ENCODE measurements around the gene PRKCE. TPM values are rescaled to one million over a fixed set of nuclear protein-coding genes. Genes with fewer than 3 reads are reported as not detected.

Gene PRKCE
- total and polyA plus RNA-seq, 2 experiments from 2014 or later = 9.6 to 11.9 TPM

DNA sequence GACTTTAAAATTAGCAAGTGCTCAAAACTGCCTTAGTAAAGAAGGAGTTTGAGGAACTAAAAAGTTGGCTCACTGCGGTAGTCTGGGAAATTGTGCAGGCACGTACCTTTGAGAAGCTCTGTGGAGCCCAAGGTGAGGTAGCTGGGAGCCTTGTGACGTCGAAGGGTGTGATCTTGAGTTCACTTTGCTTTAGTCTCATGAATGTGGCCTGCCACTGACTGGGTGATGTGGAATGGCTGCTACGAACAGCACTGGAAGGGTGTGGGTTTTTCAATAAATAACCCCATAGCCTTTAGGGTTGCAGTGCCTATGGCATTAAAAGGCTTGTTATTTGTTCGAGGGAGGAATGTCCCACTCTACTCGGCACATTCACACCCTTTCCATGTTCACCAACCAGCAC, 312.3 kb downstream of the PRKCE start:
- Histone ChIP-seq H3K4me3 (no peak overlapping the region), H3K79me2 (no peaks in the 10 kb centered on the region), H3K27me3 (no peaks in the 10 kb centered on the region), H3K4me1 (ENCODE audit: insufficient read depth) (peaks cover 40% of the 10 kb centered on the region), H3K9me3 (ENCODE audit: low read depth) (no peaks in the 10 kb centered on the region), H3K27ac (no peak overlapping the region), H3K9me2 (replicated peaks; ENCODE audit: insufficient read depth) (no peaks in the 10 kb centered on the region), H3K4me2 (no peak overlapping the region), H4K20me1 (ENCODE audit: insufficient read depth, poor library complexity, severe bottlenecking) (no peaks in the 10 kb centered on the region), H3K36me3 (replicated peaks; ENCODE audit: insufficient read depth, low read depth) (no peaks in the 10 kb centered on the region), H2AFZ (no peak overlapping the region)
- 79% methylated on average over 7 of the region's 7 CpGs for WGBS (ENCODE audit: low lambda C conversion rate, missing lambda C conversion rate)
- no peak for DNase-seq (ENCODE audit: low spot score)
- TF ChIP-seq, protein P1, sequence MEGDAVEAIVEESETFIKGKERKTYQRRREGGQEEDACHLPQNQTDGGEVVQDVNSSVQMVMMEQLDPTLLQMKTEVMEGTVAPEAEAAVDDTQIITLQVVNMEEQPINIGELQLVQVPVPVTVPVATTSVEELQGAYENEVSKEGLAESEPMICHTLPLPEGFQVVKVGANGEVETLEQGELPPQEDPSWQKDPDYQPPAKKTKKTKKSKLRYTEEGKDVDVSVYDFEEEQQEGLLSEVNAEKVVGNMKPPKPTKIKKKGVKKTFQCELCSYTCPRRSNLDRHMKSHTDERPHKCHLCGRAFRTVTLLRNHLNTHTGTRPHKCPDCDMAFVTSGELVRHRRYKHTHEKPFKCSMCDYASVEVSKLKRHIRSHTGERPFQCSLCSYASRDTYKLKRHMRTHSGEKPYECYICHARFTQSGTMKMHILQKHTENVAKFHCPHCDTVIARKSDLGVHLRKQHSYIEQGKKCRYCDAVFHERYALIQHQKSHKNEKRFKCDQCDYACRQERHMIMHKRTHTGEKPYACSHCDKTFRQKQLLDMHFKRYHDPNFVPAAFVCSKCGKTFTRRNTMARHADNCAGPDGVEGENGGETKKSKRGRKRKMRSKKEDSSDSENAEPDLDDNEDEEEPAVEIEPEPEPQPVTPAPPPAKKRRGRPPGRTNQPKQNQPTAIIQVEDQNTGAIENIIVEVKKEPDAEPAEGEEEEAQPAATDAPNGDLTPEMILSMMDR (IDR thresholded peaks at IDR 0.05; ENCODE audit: poor library complexity) = no peak
- TF ChIP-seq EZH2 (IDR thresholded peaks at IDR 0.05; ENCODE audit: borderline replicate concordance) (no peak), EZH2phosphoT487 (IDR thresholded peaks at IDR 0.05; ENCODE audit: low read depth, severe bottlenecking, unreplicated experiment) (no peak)

GRCh38 chr2:45964223-45964841, 312.9 kb downstream of the PRKCE start:
- WGBS (ENCODE audit: low lambda C conversion rate, missing lambda C conversion rate) = 86% methylated on average over 6 of the region's 6 CpGs
- no peak overlapping the region for H3K27ac ChIP-seq
- no peaks in the 10 kb centered on the region for H4K20me1 ChIP-seq (ENCODE audit: insufficient read depth, poor library complexity, severe bottlenecking)
- no peak overlapping the region for H2AFZ ChIP-seq
- H3K9me3 ChIP-seq (ENCODE audit: low read depth) = no peaks in the 10 kb centered on the region
- no peaks in the 10 kb centered on the region for H3K36me3 ChIP-seq (replicated peaks; ENCODE audit: insufficient read depth, low read depth)
- H3K4me3 ChIP-seq = no peak overlapping the region
- H3K79me2 ChIP-seq = no peaks in the 10 kb centered on the region
- TF ChIP-seq EZH2 (IDR thresholded peaks at IDR 0.05; ENCODE audit: borderline replicate concordance) (no peak), EZH2phosphoT487 (IDR thresholded peaks at IDR 0.05; ENCODE audit: low read depth, severe bottlenecking, unreplicated experiment) (no peak)
- TF ChIP-seq, protein P1 (IDR thresholded peaks at IDR 0.05; ENCODE audit: poor library complexity) = no peak
- DNase-seq (ENCODE audit: low spot score) = peak; percentile 58
- no peaks in the 10 kb centered on the region for H3K9me2 ChIP-seq (replicated peaks; ENCODE audit: insufficient read depth)
- H3K27me3 ChIP-seq = no peaks in the 10 kb centered on the region
- peaks cover 35% of the 10 kb centered on the region for H3K4me1 ChIP-seq (ENCODE audit: insufficient read depth)
- H3K4me2 ChIP-seq = no peak overlapping the region

DNA sequence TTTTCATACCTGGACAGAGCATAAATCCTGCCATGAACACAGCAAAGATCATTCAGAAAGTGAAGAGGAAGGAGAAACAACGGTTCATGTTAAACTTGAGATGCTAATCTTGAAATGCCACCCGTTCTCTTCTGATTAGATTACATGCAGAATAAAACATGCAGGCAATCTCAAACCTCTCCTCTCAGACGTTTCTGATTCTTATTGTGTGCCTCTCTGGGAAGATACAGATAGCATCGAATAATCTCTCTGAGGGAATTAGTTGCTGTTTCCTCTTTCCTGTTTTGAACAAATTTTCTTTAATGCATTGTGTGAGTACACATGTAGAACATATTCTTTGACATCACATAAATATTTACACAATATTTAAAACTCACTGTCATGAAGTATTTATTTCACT, 313.4 kb downstream of the PRKCE start:
- Histone ChIP-seq H3K4me1 (ENCODE audit: insufficient read depth) (peaks cover 30% of the 10 kb centered on the region), H2AFZ (no peak overlapping the region), H3K27ac (no peak overlapping the region), H3K4me2 (no peak overlapping the region), H3K36me3 (replicated peaks; ENCODE audit: insufficient read depth, low read depth) (no peaks in the 10 kb centered on the region), H3K4me3 (no peak overlapping the region), H3K79me2 (no peaks in the 10 kb centered on the region), H4K20me1 (ENCODE audit: insufficient read depth, poor library complexity, severe bottlenecking) (no peaks in the 10 kb centered on the region), H3K9me2 (replicated peaks; ENCODE audit: insufficient read depth) (no peaks in the 10 kb centered on the region), H3K27me3 (no peaks in the 10 kb centered on the region), H3K9me3 (ENCODE audit: low read depth) (no peaks in the 10 kb centered on the region)
- 38% methylated on average over 4 of the region's 4 CpGs for WGBS (ENCODE audit: low lambda C conversion rate, missing lambda C conversion rate)
- TF ChIP-seq, protein P1 (IDR thresholded peaks at IDR 0.05; ENCODE audit: poor library complexity) = no peak
- TF ChIP-seq EZH2 (IDR thresholded peaks at IDR 0.05; ENCODE audit: borderline replicate concordance) (no peak), EZH2phosphoT487 (IDR thresholded peaks at IDR 0.05; ENCODE audit: low read depth, severe bottlenecking, unreplicated experiment) (no peak)
- no peak for DNase-seq (ENCODE audit: low spot score)
